ELF-1 (cell line): ENCODE data around the gene SEC11C.

Source experiments
- DNase-seq: peaks from one replicate; pipeline ENCODE4 v3.0.0-alpha.2; 2016; ENCODE audit warnings: low read depth, low spot score

SEC11C gene

GRCh38 chr18:59144483-59144882, 4.8 kb downstream of the SEC11C start:
- DNase-seq = no peak

DNA sequence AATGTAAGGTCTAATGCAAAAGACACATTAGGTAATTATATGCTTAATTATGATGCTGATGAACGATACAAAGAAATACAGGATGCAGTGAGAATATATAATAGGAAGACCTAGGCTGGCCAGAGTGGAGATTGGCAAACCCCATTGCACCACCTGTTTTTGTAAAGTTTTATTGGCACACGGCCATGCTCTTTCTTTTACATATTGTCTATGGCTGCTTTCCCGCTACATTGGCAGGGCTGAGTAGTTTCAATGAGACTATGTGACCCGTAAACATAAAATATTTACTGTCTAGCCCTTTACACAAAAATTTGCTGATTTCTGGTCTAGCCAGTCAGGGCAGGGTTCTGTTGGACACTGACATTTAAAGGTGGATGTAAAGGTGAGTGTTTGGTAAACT, 5.4 kb downstream of the SEC11C start:
- DNase-seq = no peak

DNA sequence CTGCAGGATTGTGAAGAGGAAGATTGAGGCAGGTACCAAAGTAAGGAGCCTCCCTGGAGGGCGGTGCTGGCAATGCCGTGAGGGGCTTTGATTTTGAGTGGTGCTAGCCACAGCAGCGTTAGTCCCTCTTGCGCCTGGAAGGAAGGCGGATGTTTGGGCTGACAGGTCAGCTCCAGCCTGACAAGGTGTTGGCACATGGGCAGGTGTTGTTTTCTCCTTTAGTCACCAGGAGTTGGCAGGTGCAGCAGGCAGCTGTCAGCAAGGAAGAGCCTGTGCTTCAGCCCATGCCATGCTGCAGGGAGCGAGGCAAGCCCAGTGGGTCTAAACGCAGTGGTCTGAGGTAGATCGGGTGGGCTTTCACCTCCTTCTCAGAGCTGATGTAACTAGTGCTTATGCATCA, 8.5 kb downstream of the SEC11C start:
- no peak for DNase-seq

- DNase-seq = no peak
Observed at GRCh38 chr18:59149007-59149406, 9.3 kb downstream of the SEC11C start.

GRCh38 chr18:59149416-59149815, 9.7 kb downstream of the SEC11C start:
- DNase-seq = no peak

DNA sequence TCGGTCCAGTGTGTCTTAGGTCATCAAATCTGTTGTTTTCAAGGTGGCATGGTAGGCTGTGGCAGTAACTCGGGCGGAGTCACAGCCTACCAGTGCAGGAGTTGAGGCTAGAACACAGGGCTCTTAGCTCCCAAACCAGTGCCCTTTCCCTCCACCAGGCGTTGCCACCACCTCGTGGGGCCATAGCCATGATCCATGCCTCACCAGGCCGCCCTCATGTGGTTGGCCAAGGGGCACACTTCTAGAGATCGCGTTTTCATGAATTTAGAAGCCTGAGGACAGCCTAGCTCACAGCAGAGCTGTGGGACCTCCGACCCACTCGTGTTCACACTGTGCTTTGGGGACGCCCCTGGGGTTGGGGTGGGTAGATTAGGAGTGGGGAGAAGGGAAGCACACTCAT, 10.6 kb downstream of the SEC11C start:
- DNase-seq = no peak

DNA sequence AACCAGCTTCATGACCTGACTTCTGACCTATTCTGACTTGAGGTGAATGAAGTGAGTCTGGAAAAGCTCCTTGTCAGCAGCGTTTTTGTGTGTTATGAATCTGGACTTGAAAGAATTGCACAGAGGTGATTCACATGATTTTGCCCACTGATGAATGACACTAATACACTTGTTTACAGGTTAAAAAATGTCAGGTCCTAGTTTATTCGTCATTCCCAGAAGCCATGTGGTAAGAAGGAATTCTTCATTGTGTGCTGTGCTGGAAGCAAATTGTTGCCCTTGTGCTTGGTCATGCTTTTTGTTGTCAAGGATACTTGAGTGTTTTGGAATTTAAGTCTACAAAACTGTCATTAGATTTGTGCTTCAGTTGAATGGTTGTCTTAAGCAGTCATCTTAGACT, 15.5 kb downstream of the SEC11C start:
- no peak for DNase-seq

- no peak for DNase-seq
Observed at GRCh38 chr18:59156316-59156715, 16.6 kb downstream of the SEC11C start.

DNA sequence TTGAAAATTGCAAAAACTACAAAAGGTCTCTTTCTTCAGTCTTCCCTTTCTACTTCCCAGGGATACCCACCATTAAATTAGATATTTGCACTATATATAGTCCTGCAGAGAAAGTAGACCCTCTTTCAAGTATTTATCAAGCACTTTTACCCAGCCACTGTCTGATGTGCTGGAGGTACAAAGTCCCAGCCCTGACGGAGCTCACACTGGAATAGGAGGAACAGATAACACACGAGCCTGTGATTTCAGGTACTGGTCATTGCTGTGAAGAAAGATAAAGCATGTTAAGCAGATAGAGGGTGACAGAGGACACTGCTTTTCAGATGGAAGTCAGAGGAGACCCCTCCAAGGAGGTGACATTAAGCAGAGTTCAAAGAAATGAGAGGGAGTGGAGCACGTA, 19.6 kb downstream of the SEC11C start:
- DNase-seq = no peak

DNA sequence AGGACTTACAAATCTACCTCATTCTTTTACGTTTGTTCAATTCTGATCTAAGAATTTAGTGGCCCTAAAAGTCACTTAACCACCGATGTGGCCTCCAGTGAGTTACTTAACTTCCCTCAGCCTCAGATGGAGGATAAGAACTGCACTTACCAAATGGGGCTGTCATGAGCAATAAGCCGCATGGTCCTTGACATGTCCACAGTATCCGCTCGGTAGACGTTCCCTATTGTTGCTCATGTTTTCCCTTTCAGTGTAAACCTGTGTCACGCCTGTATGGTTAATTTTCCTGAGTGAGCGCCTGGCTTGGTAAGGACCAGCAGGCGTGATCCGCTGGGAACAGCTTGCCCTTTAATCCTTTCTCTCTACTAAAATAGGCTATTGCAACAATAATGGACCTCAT, 20.3 kb downstream of the SEC11C start:
- no peak for DNase-seq

DNA sequence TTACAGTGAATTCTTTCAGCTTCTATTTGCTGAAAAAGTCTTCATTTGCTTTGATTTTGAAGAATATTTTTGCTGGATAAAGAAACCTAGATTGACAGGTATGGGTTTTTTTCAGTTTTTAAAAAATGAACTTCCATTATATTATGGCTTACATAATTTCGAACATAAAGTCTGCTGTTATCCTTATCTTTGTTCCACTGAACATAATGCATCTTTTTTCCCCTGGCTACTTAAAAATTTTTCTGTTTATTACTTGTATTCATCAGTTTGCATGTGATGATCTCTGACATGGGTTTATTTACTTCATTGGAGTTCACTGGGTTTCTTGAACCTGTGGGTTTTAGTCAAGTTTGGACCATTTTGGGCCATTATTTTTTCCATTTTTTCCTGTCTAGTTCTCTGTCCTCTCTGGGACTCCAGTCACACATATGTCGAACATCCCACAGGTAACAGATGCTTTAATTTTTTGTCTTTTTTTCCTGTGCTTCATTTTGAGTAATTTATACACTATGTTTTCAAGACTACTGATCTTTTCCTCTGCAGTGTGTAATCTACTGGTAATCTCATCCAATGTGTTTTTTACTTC, 33.1 kb downstream of the SEC11C start:
- no peak for DNase-seq

GRCh38 chr18:59177485-59177884, 37.8 kb downstream of the SEC11C start:
- no peak for DNase-seq

DNA sequence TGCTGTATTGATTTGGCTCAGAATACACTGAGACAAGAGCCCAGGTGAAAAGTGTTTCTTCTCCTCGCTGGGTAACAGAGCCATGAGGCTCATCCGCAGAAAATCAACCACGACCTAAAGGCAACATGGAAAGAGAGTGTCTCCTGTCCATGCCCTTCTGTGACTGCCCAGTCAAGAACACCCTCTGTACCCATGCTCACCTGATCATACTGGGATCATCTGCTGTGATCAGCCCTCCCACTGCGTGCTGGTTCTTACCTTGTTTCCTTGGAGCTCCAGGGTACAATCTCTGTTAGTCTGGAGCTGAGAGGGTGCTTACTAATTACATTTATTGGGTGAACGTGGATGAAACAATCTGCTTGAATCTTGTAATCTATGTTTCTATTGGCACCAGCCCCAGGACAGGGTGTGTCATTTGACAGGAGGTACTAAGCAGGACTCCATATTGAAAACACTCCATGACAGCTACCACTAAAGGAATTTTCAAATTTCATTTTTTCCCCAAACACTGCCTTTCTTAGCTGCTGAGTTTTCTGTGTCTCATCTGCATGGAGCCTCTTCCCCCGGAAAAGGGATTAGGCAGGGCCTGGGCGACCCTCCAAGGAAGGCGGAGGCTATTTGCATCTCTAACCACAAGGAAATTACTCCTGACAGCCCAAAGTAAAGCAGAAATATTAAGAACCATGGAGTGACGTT, 40.6 kb downstream of the SEC11C start:
- no peak for DNase-seq

- no peak for DNase-seq
Observed at GRCh38 chr18:59182673-59183072, 43.0 kb downstream of the SEC11C start.

DNA sequence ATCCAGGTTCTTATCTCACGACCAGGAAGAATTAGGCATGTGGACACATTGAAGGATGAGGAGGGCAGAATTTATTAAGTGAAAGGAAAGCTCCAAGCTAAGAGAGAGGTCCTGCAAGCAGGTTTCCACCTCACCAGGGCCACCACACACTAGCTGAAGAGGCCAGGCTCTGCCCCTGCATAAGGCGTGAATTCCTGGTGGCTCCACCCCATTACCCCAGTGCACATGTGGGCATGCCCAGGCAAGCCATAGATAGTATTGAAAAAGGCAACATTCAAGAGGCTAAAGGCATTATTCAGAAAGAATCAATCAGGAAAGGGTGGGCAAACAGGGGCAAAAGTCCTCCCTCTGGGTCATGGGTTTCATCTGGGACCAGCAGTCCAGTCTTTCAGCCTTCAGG, 49.3 kb downstream of the SEC11C start:
- no peak for DNase-seq

DNA sequence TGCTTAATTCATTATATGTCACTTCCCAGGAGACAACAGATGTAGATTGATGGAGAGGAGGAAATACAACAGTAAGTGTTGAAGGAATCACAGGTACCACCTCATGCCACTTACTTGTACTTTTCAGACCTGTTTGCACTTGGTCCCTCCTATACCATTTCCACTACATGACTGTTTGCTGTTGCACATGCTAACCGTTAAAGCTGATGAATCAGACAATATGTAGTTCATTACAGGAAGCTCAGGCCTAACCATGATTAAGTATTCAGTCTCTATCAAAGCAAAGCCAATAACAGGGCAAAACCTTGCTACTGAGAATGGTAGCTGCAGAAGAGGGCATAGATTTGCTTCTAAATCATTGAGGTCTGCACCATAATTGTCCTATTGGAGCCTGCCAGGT, 50.1 kb downstream of the SEC11C start:
- no peak for DNase-seq

- no peak for DNase-seq
Observed at GRCh38 chr18:59196161-59196725, 56.6 kb downstream of the SEC11C start.

- DNase-seq = no peak
Observed at GRCh38 chr18:59197636-59198035, 58.0 kb downstream of the SEC11C start.

GRCh38 chr18:59198215-59198614, 58.5 kb downstream of the SEC11C start:
- DNase-seq = no peak

- no peak for DNase-seq
Observed at GRCh38 chr18:59200787-59201186, 61.1 kb downstream of the SEC11C start.

DNA sequence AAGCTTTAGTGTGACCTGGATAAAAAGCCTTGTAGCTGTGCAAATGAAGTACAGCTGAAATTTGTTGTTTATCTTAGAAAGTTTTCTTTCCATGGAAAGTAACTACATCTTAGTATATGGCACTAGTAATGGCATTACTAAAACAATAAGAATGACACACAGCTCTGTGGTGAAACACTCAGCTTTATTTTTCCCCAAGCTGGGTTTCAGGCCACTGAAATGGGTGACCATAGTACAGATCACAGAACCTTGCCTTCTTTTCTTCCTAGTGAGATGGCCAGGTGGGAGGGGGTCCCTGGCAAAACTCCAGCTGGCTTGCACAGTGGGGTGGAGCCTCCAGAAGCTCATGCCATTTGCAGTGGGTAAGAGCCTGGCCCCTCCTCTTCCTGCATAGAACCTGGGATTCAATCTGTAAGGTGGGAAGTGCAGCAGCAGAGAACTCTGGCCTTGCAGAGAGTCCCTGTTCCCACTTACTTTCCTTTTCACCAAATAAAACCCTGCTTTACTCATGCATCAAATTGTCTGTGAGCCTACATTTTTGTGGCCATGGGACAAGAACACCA, 62.7 kb downstream of the SEC11C start:
- no peak for DNase-seq

DNA sequence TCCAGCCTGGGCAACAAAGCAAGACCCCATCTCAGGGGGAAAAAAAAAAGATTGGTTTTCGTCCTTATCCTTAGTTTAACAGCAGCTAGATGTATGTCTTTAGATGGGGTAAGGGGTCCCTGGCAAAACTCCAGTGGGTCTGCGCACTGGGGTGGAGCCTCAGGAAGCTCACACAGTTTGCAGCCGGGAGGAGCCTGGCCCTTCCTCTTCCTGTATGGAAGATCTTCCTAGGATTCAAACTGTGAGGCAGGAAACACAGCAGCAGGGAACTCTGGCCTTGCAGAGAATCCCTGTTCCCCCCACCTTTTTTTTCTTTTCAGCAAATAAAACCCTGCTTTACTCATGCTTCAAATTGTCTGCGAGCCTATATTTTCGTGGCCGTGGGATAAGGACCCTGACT, 67.8 kb downstream of the SEC11C start:
- DNase-seq = no peak
